GM12878 (cell line): Measurements from ENCODE around the gene B3GAT1. TPM values are rescaled to one million over a fixed set of nuclear protein-coding genes. Genes with fewer than 3 reads are reported as not detected.

Experiments
- ATAC-seq: fragments of 200-7000 bp; cut with Tn5 transposase; 3 replicates; pipeline ENCODE4 v1.9.1; 2020; ENCODE audit warnings: mild to moderate bottlenecking, moderate library complexity
- BruUV-seq: library from RNA; stranded (reverse); fragments of 400-500 nt; replicated peaks from 2 replicates; lab custom pipeline; 2021; lab: Mats Ljungman, UMichigan
- CTCF ChIA-PET: fragments of 300-600 bp; sonication (Branson Sonifier 250); formaldehyde crosslinking; extraction: SDS; loops from one replicate; lab custom pipeline; 2021; ENCODE audit warnings: inconsistent platforms; lab: Yijun Ruan, JAX
- POLR2A ChIA-PET: fragments of 350-600 bp; formaldehyde crosslinking; extraction: SDS; loops from one replicate; lab custom pipeline; 2021; ENCODE audit warnings: inconsistent platforms; lab: Charles Lee
- RAD21 ChIA-PET: fragments of 300-600 bp; sonication (Branson Sonifier 250); formaldehyde crosslinking; loops from one replicate; lab custom pipeline; 2023; ENCODE audit warnings: antibody characterized with exemption; ENCODE audit not compliant: unreplicated experiment; lab: Charles Lee
- SMC1A ChIA-PET: fragments of 300-600 bp; sonication (Branson Sonifier 250); formaldehyde crosslinking; loops from one replicate; lab custom pipeline; 2023; ENCODE audit not compliant: unreplicated experiment, uncharacterized antibody; lab: Charles Lee
- DNase-seq: peaks from one replicate; pipeline ENCODE4 v3.0.0-alpha.2; 2011; ENCODE audit warnings: low read depth, low spot score
- FAIRE-seq: peaks from 3 replicates; lab custom pipeline; 2011; peaks lifted over from hg19 to GRCh38; lab: Jason Lieb, UNC
- H2AFZ ChIP-seq: 2 replicates; pipeline ENCODE4 v1.6.0; 2011; ENCODE audit warnings: low read depth, low read length, control low read depth; ENCODE audit not compliant: control insufficient read depth
- H3K27ac ChIP-seq: 2 replicates; pipeline ENCODE4 v1.5.1; 2011; ENCODE audit warnings: control low read depth; ENCODE audit not compliant: control insufficient read depth, insufficient read depth
- H3K27me3 ChIP-seq, 2 experiments: replicated peaks in 1 of 2; 2 replicates each; pipeline versions ENCODE4 v1.6.0 to v1.6.1; 2011; ENCODE audit warnings: low read length in 1 of 2; ENCODE audit not compliant: control insufficient read depth in 2 of 2, insufficient read depth in 2 of 2
- H3K36me3 ChIP-seq, 2 experiments: 2 replicates each; pipeline ENCODE4 v1.5.1; 2011; ENCODE audit warnings: low read length in 1 of 2; ENCODE audit not compliant: control insufficient read depth in 2 of 2, insufficient read depth in 2 of 2
- H3K4me1 ChIP-seq: 2 replicates; pipeline ENCODE4 v1.6.1; 2011; ENCODE audit warnings: mild to moderate bottlenecking, low read length, moderate library complexity, mixed read lengths; ENCODE audit not compliant: control insufficient read depth, insufficient read depth
- H3K4me2 ChIP-seq: 2 replicates; pipeline ENCODE4 v1.6.0; 2011; ENCODE audit warnings: control low read depth; ENCODE audit not compliant: control insufficient read depth, insufficient read depth
- H3K4me3 ChIP-seq: fragments of 200-600 bp; sonication (generic); 2 replicates; pipeline ENCODE4 v1.5.1; 2016
- H3K79me2 ChIP-seq: 2 replicates; pipeline ENCODE4 v1.6.0; 2011; ENCODE audit warnings: low read length; ENCODE audit not compliant: control insufficient read depth, insufficient read depth
- H3K9ac ChIP-seq: 2 replicates; pipeline ENCODE4 v1.8.0; 2011; ENCODE audit warnings: low read length, control low read depth, mixed read lengths; ENCODE audit not compliant: control insufficient read depth, insufficient read depth
- H3K9me3 ChIP-seq: replicated peaks from 3 replicates; pipeline ENCODE4 v1.5.1; 2011; ENCODE audit warnings: mild to moderate bottlenecking, low read length; ENCODE audit not compliant: control insufficient read depth, insufficient read depth
- H4K20me1 ChIP-seq: 2 replicates; pipeline ENCODE4 v1.6.0; 2011; ENCODE audit not compliant: control insufficient read depth, insufficient read depth
- ATF3 ChIP-seq: IDR thresholded peaks from 2 replicates; pipeline ENCODE4 v1.6.1; 2011; ENCODE audit warnings: low read depth, mild to moderate bottlenecking, low read length, moderate library complexity, borderline replicate concordance; ENCODE audit errors: extremely low read depth
- BRCA1 ChIP-seq: IDR thresholded peaks from 2 replicates; pipeline ENCODE4 v1.6.1; 2011; ENCODE audit warnings: low read depth, low read length, improper control_type of control experiment
- CHD1 ChIP-seq: IDR thresholded peaks from 2 replicates; pipeline ENCODE4 v1.6.1; 2012; ENCODE audit warnings: low read depth, low read length, improper control_type of control experiment
- EP300 ChIP-seq, 2 experiments: fragments of 150-350 bp in 1 of 2; IDR thresholded peaks; 2 replicates each; pipeline ENCODE4 v1.6.1; 2011 to 2012; ENCODE audit warnings: low read depth in 2 of 2, low read length in 2 of 2, borderline replicate concordance in 1 of 2, improper control_type of control experiment in 1 of 2, inconsistent platforms in 1 of 2; ENCODE audit not compliant: control insufficient read depth in 1 of 2
- HDAC2 ChIP-seq: fragments of 200-600 bp; sonication (generic); IDR thresholded peaks from 2 replicates; pipeline ENCODE4 v1.6.1; 2017
- JUND ChIP-seq: IDR thresholded peaks from 2 replicates; pipeline ENCODE4 v1.6.1; 2012; ENCODE audit warnings: low read depth, mild to moderate bottlenecking, low read length, improper control_type of control experiment, moderate library complexity
- KAT2A ChIP-seq: conservative IDR thresholded peaks from 2 replicates; pipeline ENCODE4 v1.6.1; 2011; ENCODE audit warnings: low read depth, low read length; ENCODE audit not compliant: control insufficient read depth
- MEF2A ChIP-seq: IDR thresholded peaks from 2 replicates; pipeline ENCODE4 v1.6.1; 2011; ENCODE audit warnings: low read depth, mild to moderate bottlenecking, low read length, moderate library complexity; ENCODE audit not compliant: insufficient read depth
- MTA2 ChIP-seq: fragments of 450-650 bp; IDR thresholded peaks from 2 replicates; pipeline ENCODE4 v1.6.1; 2016; ENCODE audit warnings: low read depth, mild to moderate bottlenecking, moderate library complexity
- MYC ChIP-seq: IDR thresholded peaks from 2 replicates; pipeline ENCODE4 v1.6.1; 2011; ENCODE audit warnings: mild to moderate bottlenecking, low read length, moderate library complexity, inconsistent platforms; ENCODE audit not compliant: insufficient read depth, insufficient replicate concordance, insufficient read length, severe bottlenecking
- PAX8 ChIP-seq: fragments of 450-650 bp; IDR thresholded peaks from 2 replicates; pipeline ENCODE4 v1.6.1; 2017; ENCODE audit warnings: mild to moderate bottlenecking, moderate library complexity
- PML ChIP-seq: IDR thresholded peaks from 2 replicates; pipeline ENCODE4 v1.6.1; 2012; ENCODE audit warnings: low read length, inconsistent platforms
- SIN3A ChIP-seq: IDR thresholded peaks from 2 replicates; pipeline ENCODE4 v1.6.1; 2012; ENCODE audit warnings: low read depth, low read length, improper control_type of control experiment
- STAT1 ChIP-seq: fragments of 450-650 bp; conservative IDR thresholded peaks from 2 replicates; pipeline ENCODE4 v1.6.1; 2014; ENCODE audit warnings: antibody characterized with exemption, mild to moderate bottlenecking
- TBL1XR1 ChIP-seq: IDR thresholded peaks from 2 replicates; pipeline ENCODE4 v1.6.1; 2012; ENCODE audit warnings: low read depth, low read length, improper control_type of control experiment
- ZBED1 ChIP-seq: IDR thresholded peaks from 2 replicates; pipeline ENCODE4 v1.6.1; 2016; ENCODE audit warnings: borderline replicate concordance
- ZNF24 ChIP-seq: fragments of 450-650 bp; IDR thresholded peaks from 2 replicates; pipeline ENCODE4 v1.6.1; 2017; ENCODE audit warnings: antibody characterized with exemption, mild to moderate bottlenecking
- ZNF384 ChIP-seq: IDR thresholded peaks from 2 replicates; pipeline ENCODE4 v1.6.1; 2012; ENCODE audit warnings: low read depth, mild to moderate bottlenecking, low read length, improper control_type of control experiment, borderline replicate concordance
- ZSCAN29 ChIP-seq: fragments of 450-650 bp; IDR thresholded peaks from 2 replicates; pipeline ENCODE4 v1.6.1; 2017; ENCODE audit warnings: mild to moderate bottlenecking, moderate library complexity
- WGBS: methylation state at CpG from one replicate; pipeline ENCODE4 v1.1.6; 2016; ENCODE audit warnings: low lambda C conversion rate; ENCODE audit not compliant: insufficient replicate concordance, insufficient coverage; ENCODE audit errors: missing lambda C conversion rate; 5-methylcytosine and 5-hydroxymethylcytosine counted together
- in situ Hi-C: fragments of 300-500 bp; cut with MboI; formaldehyde crosslinking; loops from 9 replicates; pipeline ENCODE4 v1.14.3; 2018; ENCODE audit warnings: mixed read lengths
- intact Hi-C: fragments of 100-400 bp; cut with micrococcal nuclease; formaldehyde crosslinking; loops from one replicate; pipeline ENCODE4 v1.14.2; 2022; ENCODE audit not compliant: unreplicated experiment
- polyA plus RNA-seq, 11 experiments: library from polyadenylated mRNA; depleted of rRNA in 4 of 11; unstranded in 6 of 11; stranded (reverse) in 5 of 11; fragments of >200 nt; fragmentation: Nextera tagmentation in 4 of 11; fragmentation: Illumina TruSeq in 1 of 11; extraction: Ambion mirVana in 4 of 11; extraction: Trizol in 1 of 11; gene quantifications; 1 replicate in 1 of 11; 2 replicates in 10 of 11; pipeline versions ENCODE4 v1.2.1 to v1.2.3, GENCODE V29; 2011 to 2016; ENCODE audit warnings: inconsistent platforms in 2 of 11, missing spikeins in 2 of 11, low read depth in 1 of 11
- total RNA-seq, 4 experiments: library from RNA; depleted of rRNA in 3 of 4; stranded (reverse); fragments of >200 nt in 3 of 4; fragmentation: Illumina TruSeq in 1 of 4; extraction: Trizol in 1 of 4; gene quantifications; 2 replicates each; pipeline versions ENCODE4 v1.2.1 to v1.2.3, GENCODE V29; 2013 to 2021

The B3GAT1 gene
- total and polyA plus RNA-seq, 10 of the 15 experiments (the other 5 are each of a cell fraction or from before 2014, with no cell fraction given): 0.05 TPM; not detected in 9

- ATAC-seq (no peak), FAIRE-seq (no peak), DNase-seq (no peak)
- Histone ChIP-seq H3K36me3 (no peaks in the 10 kb centered on the region), H4K20me1 (no peaks in the 10 kb centered on the region), H3K4me1 (no peaks in the 10 kb centered on the region), H3K9me3 (no peaks in the 10 kb centered on the region), H3K27me3 (0 out of 4 replicates have a peak, but pooled peaks cover 0 to 1% of the 10 kb centered on the region in 2 experiments), H3K4me3 (no peak overlapping the region), H2AFZ (no peak overlapping the region), H3K9ac (no peak overlapping the region), H3K79me2 (no peaks in the 10 kb centered on the region), H3K27ac (no peak overlapping the region), H3K4me2 (no peak overlapping the region)
- ChIA-PET POLR2A (no interaction called here), RAD21 (no interaction called here), SMC1A (no interaction called here), CTCF (no interaction called here)
- in situ Hi-C loops: no loop called here
- BruUV-seq: no TSS peak
- 41% methylated on average over 29 of the region's 30 CpGs for WGBS
- TF ChIP-seq HDAC2: no peak
- TF ChIP-seq SIN3A: no peak
- TF ChIP-seq ZNF24: no peak
- no peak for TF ChIP-seq MYC
- TF ChIP-seq MEF2A: no peak
- no peak for TF ChIP-seq ZBED1
- TF ChIP-seq ZSCAN29: no peak
- no peak for TF ChIP-seq EP300 (IDR thresholded peaks at IDR 0.05; ENCODE audit: borderline replicate concordance in 1 of 2, control insufficient read depth in 1 of 2, low read depth in 2 of 2, low read length in 2 of 2)
- no peak for TF ChIP-seq JUND
- TF ChIP-seq PML: no peak
- no peak for TF ChIP-seq KAT2A
- TF ChIP-seq PAX8: no peak
- TF ChIP-seq MTA2: no peak
- TF ChIP-seq ZNF384: no peak
- no peak for TF ChIP-seq CHD1
- TF ChIP-seq STAT1: no peak
- TF ChIP-seq TBL1XR1: no peak
- TF ChIP-seq BRCA1: no peak
- no peak for TF ChIP-seq ATF3
- intact Hi-C loops: no loop called here
Observed at GRCh38 chr11:134404575-134405341, 7.3 kb downstream of the B3GAT1 start.
